Measurements from ENCODE around the gene IFT52. TPM values are rescaled to one million over a fixed set of nuclear protein-coding genes. Genes with fewer than 3 reads are reported as not detected.

The IFT52 gene
- total RNA-seq, 2 experiments from 2014 or later: 22.7 to 24.7 TPM

GRCh38 chr20:43558412-43559146, 32.2 kb upstream of the IFT52 start, which contains the start of gene SGK2:
Gene SGK2, plus strand, starts transcription at chr20:43559027. Its CDS starts 7,469 bp downstream, at chr20:43566496.
- POLR2A ChIA-PET: interaction anchor here (0.6 to 0.7 kb wide), 2 partner anchors 16 to 53 kb away, joined by 3 read pairs; no protein-coding TSS in a partner anchor
- BruUV-seq (replicated peaks): no TSS peak

GRCh38 chr20:43559147-43559987, 31.4 kb upstream of the IFT52 start:
- intact Hi-C loops (cut with micrococcal nuclease; ENCODE audit: unreplicated experiment): no loop called here
- Histone ChIP-seq H3K4me2 (ENCODE audit: low read length) (no peak overlapping the region), H3K4me3 (ENCODE audit: low read depth, low read length, poor library complexity, severe bottlenecking) (no peak overlapping the region), H3K36me3 (ENCODE audit: insufficient read depth, low read length) (no peaks in the 10 kb centered on the region), H3K9me2 (ENCODE audit: insufficient read depth, low read length) (no peaks in the 10 kb centered on the region), H4K20me1 (ENCODE audit: insufficient read depth, low read length) (no peaks in the 10 kb centered on the region), H3K4me1 (ENCODE audit: insufficient read depth, low read length, poor library complexity, severe bottlenecking) (no peaks in the 10 kb centered on the region), H3K27ac (ENCODE audit: low read depth, low read length, poor library complexity, severe bottlenecking) (no peak overlapping the region), H2AFZ (ENCODE audit: low read length) (no peak overlapping the region), H3K79me2 (ENCODE audit: insufficient read depth, low read depth, low read length) (no peaks in the 10 kb centered on the region), H3K9me3 (ENCODE audit: low read length) (no peaks in the 10 kb centered on the region)
- no TSS peak for BruUV-seq (replicated peaks)
- no peak for DNase-seq (ENCODE audit: low spot score)
- POLR2A ChIA-PET: interaction anchor here (0.6 kb wide), 1 partner anchor 58 kb away, joined by 6 read pairs; no protein-coding TSS in a partner anchor
- CTCF ChIA-PET (ENCODE audit: unreplicated experiment): interaction anchor here (0.6 to 0.9 kb wide), 3 partner anchors 14 to 151 kb away, joined by 3 to 7 read pairs (median 3); no protein-coding TSS in a partner anchor
- TF ChIP-seq CTCF (conservative IDR thresholded peaks at IDR 0.05; ENCODE audit: low read length) (no peak), EZH2phosphoT487 (IDR thresholded peaks at IDR 0.05; ENCODE audit: borderline replicate concordance, low read depth, low read length) (no peak)

More at GRCh38 chr20:43558412-43559146, 32.2 kb upstream of the IFT52 start, which contains the start of gene SGK2:
- no peak for TF ChIP-seq EZH2phosphoT487 (IDR thresholded peaks at IDR 0.05; ENCODE audit: borderline replicate concordance, low read depth, low read length)
- TF ChIP-seq CTCF (conservative IDR thresholded peaks at IDR 0.05; ENCODE audit: low read length): no peak
- intact Hi-C loops (cut with micrococcal nuclease; ENCODE audit: unreplicated experiment): no loop called here
- Histone ChIP-seq H3K4me1 (ENCODE audit: insufficient read depth, low read length, poor library complexity, severe bottlenecking) (no peaks in the 10 kb centered on the region), H4K20me1 (ENCODE audit: insufficient read depth, low read length) (no peaks in the 10 kb centered on the region), H3K36me3 (ENCODE audit: insufficient read depth, low read length) (no peaks in the 10 kb centered on the region), H3K9me2 (ENCODE audit: insufficient read depth, low read length) (no peaks in the 10 kb centered on the region), H3K79me2 (ENCODE audit: insufficient read depth, low read depth, low read length) (no peaks in the 10 kb centered on the region), H3K27ac (ENCODE audit: low read depth, low read length, poor library complexity, severe bottlenecking) (no peak within 1 kb of the TSS), H2AFZ (ENCODE audit: low read length) (no peak within 1 kb of the TSS), H3K4me3 (ENCODE audit: low read depth, low read length, poor library complexity, severe bottlenecking) (no peak within 1 kb of the TSS), H3K9me3 (ENCODE audit: low read length) (no peaks in the 10 kb centered on the region), H3K4me2 (ENCODE audit: low read length) (no peak within 1 kb of the TSS)
- no peak for DNase-seq (ENCODE audit: low spot score)
- CTCF ChIA-PET (ENCODE audit: unreplicated experiment): no interaction called here

Measured in OCI-LY7 (cell line).